ENCODE results near the gene LITAFD.
"Not testable (repeated sequence)": the region's sequence is repeated elsewhere in the genome, so short reads cannot be mapped to it uniquely, and the experiment has no call there.

LITAFD gene

GRCh38 chr16:8882041-8882617, at the start of gene LITAFD:
TSS of gene LITAFD (plus strand) at chr16:8882351. CDS start at chr16:8884356, 2,005 bp downstream.
- DNase-seq: no peak

- no peak for DNase-seq
Measured at GRCh38 chr16:8832717-8833105, 49.4 kb upstream of the LITAFD start.

- not testable (repeated sequence) for DNase-seq
Measured at GRCh38 chr16:8836797-8837196, 45.4 kb upstream of the LITAFD start.

- DNase-seq: not testable (repeated sequence)
Measured at GRCh38 chr16:8837594-8837993, 44.6 kb upstream of the LITAFD start.

GRCh38 chr16:8842016-8842415, 40.1 kb upstream of the LITAFD start:
- DNase-seq: not testable (repeated sequence)

- DNase-seq: not testable (repeated sequence)
Measured at GRCh38 chr16:8843296-8843695, 38.9 kb upstream of the LITAFD start.

GRCh38 chr16:8845699-8846298, 36.4 kb upstream of the LITAFD start:
- no peak for DNase-seq

GRCh38 chr16:8846401-8846932, 35.7 kb upstream of the LITAFD start:
- no peak for DNase-seq

GRCh38 chr16:8847145-8847544, 35.0 kb upstream of the LITAFD start:
- no peak for DNase-seq

- no peak for DNase-seq
Measured at GRCh38 chr16:8847623-8848022, 34.5 kb upstream of the LITAFD start.

- no peak for DNase-seq
Measured at GRCh38 chr16:8848231-8848938, 33.8 kb upstream of the LITAFD start.

GRCh38 chr16:8848939-8849391, 33.2 kb upstream of the LITAFD start:
- DNase-seq: no peak

GRCh38 chr16:8849411-8850011, 32.6 kb upstream of the LITAFD start:
- DNase-seq: no peak

- no peak for DNase-seq
Measured at GRCh38 chr16:8850279-8850885, 31.8 kb upstream of the LITAFD start.

GRCh38 chr16:8851761-8852403, 30.3 kb upstream of the LITAFD start:
- no peak for DNase-seq

- DNase-seq: no peak
Measured at GRCh38 chr16:8852534-8852933, 29.6 kb upstream of the LITAFD start.

- no peak for DNase-seq
Measured at GRCh38 chr16:8853150-8853549, 29.0 kb upstream of the LITAFD start.

GRCh38 chr16:8853611-8854010, 28.5 kb upstream of the LITAFD start:
- DNase-seq: no peak

GRCh38 chr16:8854298-8854948, 27.7 kb upstream of the LITAFD start:
- no peak for DNase-seq

GRCh38 chr16:8855051-8855786, 26.9 kb upstream of the LITAFD start:
- DNase-seq: no peak

- DNase-seq: no peak
Measured at GRCh38 chr16:8855972-8856371, 26.2 kb upstream of the LITAFD start.
